22Rv1 (cell line): ENCODE results near the gene RIT1.

ENCODE experiments used
- CTCF ChIP-seq: fragments of 450-650 bp; IDR thresholded peaks from 2 replicates; pipeline ENCODE4 v1.5.1; 2017; ENCODE audit warnings: mild to moderate bottlenecking
- ZFX ChIP-seq: fragments of 450-650 bp; IDR thresholded peaks from 2 replicates; pipeline ENCODE4 v1.6.1; 2017; ENCODE audit warnings: antibody characterized with exemption, borderline replicate concordance

DNA sequence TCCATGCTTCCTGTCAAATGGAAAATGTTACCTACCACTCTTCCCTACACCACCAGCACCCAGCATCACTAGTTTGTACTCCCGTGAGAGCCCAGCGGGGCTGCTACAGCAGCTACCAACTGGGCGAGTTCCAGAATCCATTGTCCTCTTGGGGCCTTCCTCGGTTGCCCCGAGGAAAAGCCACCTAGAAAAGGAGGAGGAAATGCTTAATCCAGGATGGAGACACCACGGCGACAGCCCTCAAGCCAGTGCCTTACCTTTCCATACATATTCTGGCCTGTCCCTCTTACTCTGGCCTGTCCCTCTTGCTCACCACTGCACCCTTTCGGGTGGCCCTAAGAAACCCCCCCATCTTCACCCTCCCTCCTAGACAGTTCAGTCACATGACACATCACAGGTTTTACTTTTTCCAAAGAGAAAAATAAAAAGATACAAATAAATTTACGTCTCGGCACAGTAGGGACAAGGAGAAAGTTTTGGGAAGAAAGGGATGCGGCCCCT is 478 bp downstream of the RIT1 start:
- TF ChIP-seq CTCF, result no peak
- TF ChIP-seq ZFX, result no peak
